DMS153 treated with DMSO at 0.1 percent for 48 hours (cell line): ENCODE measurements around the gene BPI.
"Not testable (repeated sequence)": the region's sequence is repeated elsewhere in the genome, so short reads cannot be mapped to it uniquely, and the experiment has no call there.

Experiments used
- DNase-seq: peaks from one replicate; lab custom pipeline; 2025; ENCODE audit not compliant: unreplicated experiment; lab: John Stamatoyannopoulos, UW

BPI gene

GRCh38 chr20:38331814-38332213 is 27.9 kb downstream of the BPI start:
- DNase-seq: no peak

DNA sequence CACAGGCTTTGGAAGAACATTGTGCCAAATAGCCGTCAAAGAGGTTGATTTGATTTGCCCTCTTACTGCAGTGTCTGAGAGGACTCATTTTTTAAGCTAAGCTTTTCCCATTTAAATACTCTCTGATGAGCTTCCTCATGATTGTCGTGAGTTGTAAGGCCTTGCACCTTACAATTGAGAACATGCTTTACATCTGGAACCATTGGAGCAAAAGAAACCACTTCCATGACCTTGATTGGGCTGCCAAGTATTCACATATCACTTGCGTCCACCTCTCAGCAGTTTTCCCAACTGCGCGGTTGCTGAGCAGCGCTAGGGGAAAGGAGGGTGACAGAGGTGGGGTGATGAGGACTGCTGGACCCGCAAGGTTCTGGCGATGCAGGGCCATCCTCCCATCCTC is 30.1 kb downstream of the BPI start:
- no peak for DNase-seq

DNA sequence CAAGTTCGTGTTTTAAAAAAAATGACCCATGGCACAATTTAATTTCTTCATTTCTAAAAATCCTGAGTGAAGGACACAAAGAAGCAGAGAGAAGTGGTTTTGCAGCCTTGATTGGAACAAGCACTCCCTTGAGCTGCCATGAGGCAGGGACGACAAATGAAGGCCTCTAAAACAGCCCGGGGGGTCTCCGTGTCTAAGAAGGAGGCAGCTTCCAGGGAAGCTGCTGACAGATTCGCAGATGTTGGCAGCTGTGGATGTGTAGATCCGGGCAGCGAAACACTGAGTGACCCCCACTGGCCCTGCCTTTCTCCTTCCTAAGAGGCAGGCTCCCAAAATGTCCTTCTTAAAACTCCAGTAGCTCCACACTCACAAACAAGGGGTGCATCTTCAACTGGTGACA is 32.8 kb downstream of the BPI start:
- DNase-seq: no peak

- DNase-seq: no peak
Observed at GRCh38 chr20:38337561-38338140, 33.7 kb downstream of the BPI start.

DNA sequence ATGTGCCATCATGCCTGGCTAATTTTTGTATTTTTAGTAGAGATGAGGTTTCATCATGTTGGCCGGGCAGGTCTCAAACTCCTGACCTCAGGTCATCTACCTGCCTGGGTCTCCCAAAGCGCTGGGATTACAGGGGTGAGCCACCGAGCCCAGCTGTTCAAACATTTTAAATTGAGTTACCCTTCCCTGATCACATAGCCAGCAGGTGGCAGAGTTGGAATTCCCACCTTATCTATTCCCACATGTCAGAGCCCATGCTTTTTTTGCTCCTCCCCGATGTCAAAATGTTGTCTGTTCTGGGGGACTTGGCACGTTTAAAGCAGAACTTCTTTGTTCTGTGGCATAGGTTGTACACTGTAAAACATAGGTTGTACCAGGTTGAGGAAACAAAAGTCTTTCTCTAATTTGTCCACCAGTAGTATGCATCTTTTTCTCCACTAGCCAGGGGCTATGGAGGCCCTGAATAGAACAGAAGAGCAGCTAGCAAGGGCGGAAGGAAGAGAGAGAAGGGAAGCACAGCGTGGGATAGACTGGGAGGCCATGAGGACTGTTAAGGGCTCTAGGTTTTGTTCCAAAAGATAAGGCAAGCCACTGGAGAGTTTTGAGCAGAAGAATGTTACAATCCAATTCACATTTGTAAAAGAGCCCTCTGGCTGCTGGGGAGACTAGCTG is 35.0 kb downstream of the BPI start:
- DNase-seq: no peak

DNA sequence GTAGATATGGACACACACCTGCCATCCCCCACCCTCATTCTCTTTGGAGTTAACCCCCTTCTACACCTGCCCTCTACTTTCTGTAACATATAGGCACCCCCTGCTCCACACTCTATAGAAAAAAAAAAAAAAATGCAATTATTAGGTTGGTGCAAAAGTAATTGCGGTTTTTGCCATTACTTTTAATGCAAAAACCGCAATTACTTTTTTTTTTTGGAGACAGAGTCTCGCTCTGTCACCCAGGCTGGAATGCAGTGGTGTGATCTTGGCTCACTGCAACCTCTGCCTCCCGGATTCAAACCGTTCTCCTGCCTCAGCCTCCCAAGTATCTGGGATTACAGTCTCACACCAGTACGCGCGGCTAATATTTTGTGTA is 35.6 kb downstream of the BPI start:
- DNase-seq: not testable (repeated sequence)

- no peak for DNase-seq
Observed at GRCh38 chr20:38339997-38340396, 36.0 kb downstream of the BPI start.

GRCh38 chr20:38340693-38341092 is 36.7 kb downstream of the BPI start:
- DNase-seq: no peak

GRCh38 chr20:38342216-38342615 is 38.3 kb downstream of the BPI start:
- no peak for DNase-seq

- no peak for DNase-seq
Observed at GRCh38 chr20:38342713-38343310, 38.9 kb downstream of the BPI start.

DNA sequence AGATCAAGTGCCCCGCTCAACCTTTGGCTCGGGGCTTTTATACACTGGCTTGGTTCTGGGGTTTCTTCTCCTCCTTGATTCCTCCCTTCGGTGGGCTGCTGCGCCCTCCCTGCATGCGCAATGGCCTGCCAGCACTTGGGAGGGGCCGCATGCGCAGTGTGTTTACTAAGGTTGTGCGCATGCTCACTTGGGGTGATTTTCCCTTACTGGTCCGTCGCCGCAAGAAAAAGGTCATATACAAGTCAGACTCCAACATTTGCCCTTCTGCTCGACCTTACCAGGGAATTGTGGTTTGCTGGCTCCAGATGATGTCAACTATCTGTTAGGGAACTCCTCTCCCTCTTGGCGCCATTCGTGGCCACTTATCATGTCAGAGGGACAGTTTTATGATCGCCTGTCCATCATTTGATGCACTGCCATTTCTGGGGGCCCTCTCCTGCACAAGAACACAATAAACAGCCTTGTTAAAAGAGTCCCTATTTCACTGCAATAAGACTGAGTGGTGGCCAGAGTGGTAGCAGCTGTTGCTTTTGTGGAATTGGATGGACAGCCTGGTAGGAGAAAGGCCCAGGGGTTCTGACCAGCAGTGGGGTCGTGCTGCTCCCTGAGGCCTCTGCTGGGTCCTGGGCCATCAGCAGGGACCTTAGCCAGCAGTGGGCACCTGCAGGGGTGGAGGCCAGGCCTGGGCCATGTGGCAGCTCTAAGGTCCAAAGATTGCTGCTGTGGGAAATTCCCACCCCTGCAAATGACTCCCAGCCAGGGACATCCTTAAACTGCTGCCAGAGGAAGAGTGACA is 39.6 kb downstream of the BPI start:
- no peak for DNase-seq

DNA sequence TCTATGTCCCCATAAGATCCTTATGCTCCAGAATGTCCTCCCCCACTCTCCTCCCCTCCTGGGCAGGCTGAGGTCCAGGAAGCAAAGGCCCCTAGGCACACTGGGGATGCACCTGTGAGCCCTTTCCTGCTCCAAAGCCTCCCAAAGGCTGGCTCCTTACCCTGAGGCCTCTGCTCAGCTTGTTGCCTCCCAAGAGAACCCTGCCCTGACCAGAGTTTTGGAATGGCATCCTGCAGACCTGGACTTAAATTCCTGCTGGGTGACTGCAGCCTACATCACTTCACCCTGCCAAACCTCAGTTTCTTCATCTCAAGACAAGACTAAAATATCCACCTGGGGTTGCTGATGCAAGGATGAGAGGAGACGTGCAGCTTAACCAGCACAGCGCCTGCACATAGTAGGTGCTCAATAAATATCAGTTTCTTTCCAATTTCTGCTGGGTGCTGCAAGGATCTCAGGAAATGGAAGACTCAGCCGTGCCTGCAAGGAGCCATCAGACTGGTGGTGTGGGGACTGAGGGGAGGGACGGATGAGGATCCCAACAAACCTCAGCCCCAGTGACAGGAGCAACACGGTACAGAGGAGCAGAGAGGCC is 40.2 kb downstream of the BPI start:
- DNase-seq: no peak

DNA sequence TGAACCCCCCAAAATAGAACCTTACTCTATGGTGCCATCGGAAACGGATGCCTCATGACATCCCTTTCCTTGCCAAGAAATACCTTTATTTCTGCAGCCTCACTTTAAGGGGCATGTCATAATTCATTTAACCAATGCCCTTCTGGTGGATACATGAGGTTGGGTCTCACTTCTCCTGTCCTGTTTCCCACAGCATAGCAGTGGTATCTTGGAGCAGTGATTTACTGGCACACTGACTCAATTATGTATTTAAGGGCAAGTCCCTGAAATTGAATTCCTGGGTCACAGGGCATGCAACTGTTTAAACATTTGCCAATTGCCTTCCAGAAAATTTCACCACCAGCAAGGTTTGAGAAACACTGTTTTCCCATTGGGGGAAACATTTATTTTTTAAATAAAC is 41.7 kb downstream of the BPI start:
- DNase-seq: no peak

GRCh38 chr20:38346247-38346651 is 42.3 kb downstream of the BPI start, which contains the start of gene LBP:
Gene LBP (plus strand): TSS chr20:38346482. CDS start chr20:38346517, 35 bp downstream.
- DNase-seq: no peak

DNA sequence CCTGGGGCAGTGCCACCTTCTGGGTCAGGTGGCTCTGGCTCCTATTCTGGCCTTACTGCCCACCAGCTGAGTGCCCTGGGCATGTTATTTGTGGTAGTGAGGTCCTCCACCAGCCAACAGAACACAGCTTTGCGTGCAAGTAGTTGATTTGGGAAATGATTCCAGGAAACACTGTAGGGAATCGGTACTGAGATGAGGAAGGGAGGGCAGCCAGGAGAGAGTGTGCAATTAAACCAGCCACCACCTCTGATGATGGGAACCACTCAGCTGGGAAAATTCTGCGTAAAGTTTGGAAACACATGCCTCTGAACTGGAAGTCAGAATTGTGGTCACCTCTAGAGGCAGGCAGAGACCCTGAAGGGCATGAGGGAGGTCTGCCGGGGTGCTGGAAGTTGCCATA is 42.8 kb downstream of the BPI start:
- no peak for DNase-seq

DNA sequence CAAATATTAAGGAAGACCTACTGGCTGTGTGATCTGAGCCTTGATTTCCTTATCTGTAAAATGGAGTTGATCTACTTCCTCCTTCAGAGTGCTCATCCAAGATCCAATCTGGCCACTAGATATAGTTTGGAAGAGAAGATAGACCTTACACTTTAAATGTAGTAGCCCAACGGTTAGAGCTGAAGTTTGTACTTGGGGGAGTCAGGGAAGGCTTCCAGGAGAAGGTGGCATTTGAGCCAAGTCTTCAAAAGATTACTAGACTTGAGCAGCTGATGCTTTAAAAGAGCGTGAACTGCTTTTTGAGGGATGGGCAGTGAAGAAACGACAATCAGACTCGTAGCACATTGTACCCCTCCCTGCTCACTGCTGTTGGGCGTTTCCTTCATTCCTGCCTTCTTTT is 45.9 kb downstream of the BPI start:
- DNase-seq: no peak

DNA sequence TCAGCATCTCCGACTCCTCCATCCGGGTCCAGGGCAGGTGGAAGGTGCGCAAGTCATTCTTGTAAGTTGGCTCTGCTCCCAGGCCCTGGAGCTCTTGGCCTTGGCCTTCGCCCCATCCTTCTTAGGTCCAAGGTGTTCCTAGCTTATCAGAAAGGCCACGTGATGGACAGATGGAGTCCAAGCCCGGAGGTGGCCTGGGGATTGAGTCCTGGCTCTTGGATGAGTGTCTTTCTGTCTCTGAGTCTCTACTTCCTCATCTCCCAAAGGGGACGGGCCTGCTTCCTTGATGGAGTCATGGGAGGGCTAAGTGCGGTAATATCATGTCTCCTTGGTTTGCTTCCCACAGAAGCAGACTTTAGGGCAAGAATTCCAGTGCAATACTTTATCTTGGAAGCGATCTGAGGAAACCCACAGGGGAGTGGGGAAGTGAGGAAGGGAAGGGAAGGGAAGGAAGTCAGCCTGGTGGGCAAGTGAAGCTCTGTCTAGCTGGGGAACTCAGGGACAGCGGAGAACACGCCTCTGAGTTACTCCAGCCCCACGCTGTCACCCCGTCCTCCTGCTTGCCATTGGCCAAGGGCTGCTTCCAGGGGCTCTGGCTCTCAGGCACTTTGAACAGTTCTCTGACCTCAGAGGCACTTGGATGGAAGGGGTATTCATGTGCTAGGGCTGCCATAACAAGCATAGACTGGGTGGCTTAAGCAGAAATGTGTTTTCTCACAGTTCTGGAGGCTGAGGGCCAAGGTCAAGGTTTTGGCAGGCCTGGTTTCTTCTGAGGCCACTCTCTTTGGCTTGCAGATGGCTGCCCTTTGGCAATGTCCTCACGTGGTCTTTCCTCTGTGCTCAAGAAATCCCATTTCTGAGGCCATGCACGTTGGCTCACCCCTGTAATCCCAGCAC is 47.2 kb downstream of the BPI start:
- DNase-seq: no peak

DNA sequence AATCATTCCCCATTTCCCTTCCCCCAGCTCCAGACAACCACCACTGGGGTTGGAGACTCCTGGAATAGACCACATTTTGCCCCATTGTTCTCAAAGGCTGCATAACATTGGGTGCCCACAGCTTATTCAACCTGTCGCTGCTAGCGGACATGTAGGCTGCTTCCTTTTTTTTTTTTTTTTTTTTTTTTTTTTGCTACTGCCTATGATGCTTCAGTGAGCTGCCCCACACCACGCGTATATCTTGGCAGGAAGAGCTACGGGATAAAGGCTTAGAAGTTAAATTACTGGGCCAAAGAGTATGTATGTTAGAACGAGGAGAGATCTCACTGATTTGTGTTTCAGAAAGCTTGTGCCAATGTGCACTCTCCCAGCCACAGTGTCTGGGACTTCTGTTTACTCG is 49.4 kb downstream of the BPI start:
- no peak for DNase-seq

DNA sequence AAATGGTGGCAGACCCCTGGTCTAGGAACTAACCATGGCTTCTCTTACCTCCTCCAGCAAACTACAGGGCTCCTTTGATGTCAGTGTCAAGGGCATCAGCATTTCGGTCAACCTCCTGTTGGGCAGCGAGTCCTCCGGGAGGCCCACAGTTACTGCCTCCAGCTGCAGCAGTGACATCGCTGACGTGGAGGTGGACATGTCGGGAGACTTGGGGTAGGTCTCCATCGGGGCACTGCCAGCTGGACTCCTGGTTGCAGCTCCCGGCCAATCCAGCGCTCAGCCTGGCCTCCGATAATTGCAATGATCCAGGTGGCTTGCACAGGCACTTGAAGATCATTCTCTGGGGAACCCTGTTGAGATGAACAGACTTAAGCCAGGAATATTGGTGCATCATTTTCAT is 50.3 kb downstream of the BPI start:
- no peak for DNase-seq

DNA sequence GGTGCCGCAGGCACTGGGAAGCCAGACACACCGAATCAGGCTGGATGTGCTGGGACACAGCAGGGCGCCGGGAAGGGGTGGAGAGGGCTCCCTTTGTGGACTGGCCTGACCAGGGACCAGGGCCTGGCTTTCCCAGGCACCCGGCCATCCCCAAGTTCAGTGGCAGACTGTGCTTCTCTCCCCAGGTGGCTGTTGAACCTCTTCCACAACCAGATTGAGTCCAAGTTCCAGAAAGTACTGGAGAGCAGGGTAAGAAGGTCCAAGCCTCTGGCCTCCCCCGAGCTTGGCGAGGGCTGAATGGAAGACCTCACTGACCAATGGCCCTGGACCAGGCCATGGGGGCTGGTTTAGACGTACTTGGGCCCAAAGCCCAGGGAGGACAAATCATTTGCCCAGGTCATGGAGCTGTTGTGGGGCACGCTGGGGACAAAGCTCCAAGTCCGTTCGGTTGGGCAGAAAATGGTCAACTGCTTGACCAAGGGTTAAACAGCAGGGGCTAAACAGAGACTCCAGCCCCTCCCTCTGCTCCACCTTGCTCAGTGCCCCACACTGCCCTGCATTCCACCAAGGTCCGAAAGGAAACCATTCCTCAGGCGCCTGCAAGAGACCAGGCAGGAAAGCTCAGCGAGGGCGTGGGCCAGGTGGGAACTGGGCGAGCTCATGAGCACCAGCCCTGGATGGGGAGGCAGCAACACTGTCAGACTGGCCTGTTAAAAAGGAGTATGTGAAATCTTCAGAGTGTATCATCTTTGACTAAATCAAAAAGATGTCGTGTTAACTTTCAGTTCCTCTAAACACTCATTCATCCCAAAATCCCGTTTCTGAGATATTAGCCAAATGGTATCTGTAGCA is 51.4 kb downstream of the BPI start:
- DNase-seq: no peak
